NB4 (cell line): ENCODE measurements around the gene CMC2.

Experiments
- CTCF ChIP-seq: IDR thresholded peaks from one replicate; pipeline ENCODE4 v1.5.1; 2012; ENCODE audit warnings: low read depth, low read length
- MYC ChIP-seq: IDR thresholded peaks from 2 replicates; pipeline ENCODE4 v1.6.1; 2011; ENCODE audit warnings: low read depth, low read length
- POLR2A ChIP-seq: IDR thresholded peaks from 2 replicates; pipeline ENCODE4 v1.6.1; 2011; ENCODE audit warnings: mild to moderate bottlenecking; ENCODE audit not compliant: insufficient read length; ENCODE audit errors: extremely low read depth

DNA sequence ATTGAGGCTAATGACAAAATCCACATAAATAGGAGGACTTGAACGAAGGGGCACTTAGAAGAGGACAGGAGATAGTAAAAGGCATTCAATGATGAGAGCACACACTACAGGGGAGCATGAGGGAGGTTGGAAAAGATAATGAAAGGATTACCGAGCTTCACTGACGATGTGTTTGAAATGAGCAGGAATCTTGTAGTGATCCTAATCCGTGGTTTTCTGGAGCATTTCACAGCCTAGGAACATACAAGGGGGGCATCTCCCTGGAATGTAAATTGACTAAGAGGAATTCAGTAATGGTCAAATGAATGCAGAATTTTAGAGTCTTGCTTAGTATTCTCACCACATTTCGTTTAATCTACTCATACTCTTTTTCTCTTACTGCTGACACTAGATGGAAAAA lies 34.2 kb upstream of the CMC2 start:
- TF ChIP-seq CTCF (no peak), POLR2A (no peak), MYC (no peak)
